Effector memory CD4-positive, alpha-beta T cell (primary cell): ENCODE data around the gene RNMT.
"Not testable (repeated sequence)": the region's sequence is repeated elsewhere in the genome, so short reads cannot be mapped to it uniquely, and the experiment has no call there.

Experiments used
- DNase-seq, 3 donors: peaks; one replicate each; pipeline ENCODE4 v3.0.0-alpha.2; 2020
- H3K27ac ChIP-seq: 2 replicates; pipeline ENCODE4 v1.7.0; 2013; ENCODE audit warnings: mild to moderate bottlenecking, low read length, moderate library complexity; ENCODE audit not compliant: insufficient read depth, poor library complexity, severe bottlenecking
- H3K27me3 ChIP-seq: replicated peaks from 2 replicates; pipeline ENCODE4 v1.7.0; 2013; ENCODE audit warnings: mild to moderate bottlenecking, low read length; ENCODE audit not compliant: insufficient read depth, control insufficient read depth, poor library complexity, severe bottlenecking
- H3K36me3 ChIP-seq: 2 replicates; pipeline ENCODE4 v1.7.0; 2013; ENCODE audit warnings: mild to moderate bottlenecking, low read length, moderate library complexity; ENCODE audit not compliant: control insufficient read depth, insufficient read depth
- H3K4me1 ChIP-seq: 2 replicates; pipeline ENCODE4 v1.7.0; 2013; ENCODE audit warnings: low read length, mild to moderate bottlenecking; ENCODE audit not compliant: control insufficient read depth, insufficient read depth, poor library complexity, severe bottlenecking
- H3K4me3 ChIP-seq: 2 replicates; pipeline ENCODE4 v1.7.0; 2013; ENCODE audit warnings: low read length, low read depth, mild to moderate bottlenecking; ENCODE audit not compliant: insufficient read depth, poor library complexity, severe bottlenecking
- H3K9me3 ChIP-seq: 2 replicates; pipeline ENCODE4 v1.7.0; 2013; ENCODE audit warnings: mild to moderate bottlenecking, low read length, moderate library complexity; ENCODE audit not compliant: control insufficient read depth
- total RNA-seq, 3 donors: gene quantifications; one replicate each; lab custom pipeline; 2026; lab: John Stamatoyannopoulos, UW

RNMT gene
- total RNA-seq, result 109 to 160 (median 134) reads per million in 3 donors

DNA sequence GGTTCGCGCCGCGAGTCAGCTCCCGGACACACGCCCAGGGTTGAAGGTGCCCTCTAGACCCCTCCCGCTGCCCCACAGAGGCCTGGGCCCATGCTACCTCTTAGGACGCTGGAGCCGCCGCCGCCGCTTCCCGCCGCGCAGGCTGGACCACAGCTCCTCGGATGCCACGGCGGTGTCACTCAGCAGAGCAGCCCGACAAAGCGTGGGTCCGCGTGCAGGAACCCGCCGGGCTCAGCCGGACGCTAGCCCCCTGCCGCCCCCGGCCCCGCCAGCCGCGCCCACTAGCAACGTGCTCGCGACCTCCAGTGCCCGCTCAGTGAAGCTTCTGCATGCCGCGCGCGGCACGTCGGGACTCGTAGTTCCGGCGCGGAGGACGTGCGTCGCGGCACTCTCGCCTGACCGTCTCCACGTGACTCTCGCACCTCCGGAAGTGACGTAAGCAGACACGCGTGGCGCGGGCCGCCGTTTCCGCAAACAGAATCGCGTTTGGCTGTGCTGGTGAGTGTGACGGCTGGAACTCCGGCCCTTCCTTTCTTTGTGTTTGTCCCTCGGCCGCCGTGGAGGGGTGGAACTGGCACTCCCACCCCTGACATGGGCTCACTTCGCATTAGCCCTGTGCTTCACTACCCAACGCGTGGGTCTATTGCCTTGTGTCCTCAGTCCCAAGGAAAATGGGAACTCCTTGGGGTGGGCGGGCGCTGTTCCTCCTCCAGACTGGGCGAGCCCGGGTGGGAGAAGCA lies at the start of gene RNMT, which contains the start of gene FAM210A:
Gene RNMT (plus strand): TSS at position 442 of the 740 bp plus-strand sequence. CDS start 4,845 bp downstream, outside the sequence.
Gene FAM210A (minus strand): TSS at position 327 of the 740 bp plus-strand sequence. CDS start 44,481 bp downstream, outside the sequence.
- Histone ChIP-seq H3K4me1 (peaks cover 6% of the 10 kb centered on the region), H3K4me3 (peak within 1 kb of the TSS; percentile 98), H3K9me3 (no peaks in the 10 kb centered on the region), H3K36me3 (no peaks in the 10 kb centered on the region), H3K27me3 (no peaks in the 10 kb centered on the region), H3K27ac (peak within 1 kb of the TSS; percentile 89)
- DNase-seq, result peak; percentile 86 to 93 (median 90)

DNA sequence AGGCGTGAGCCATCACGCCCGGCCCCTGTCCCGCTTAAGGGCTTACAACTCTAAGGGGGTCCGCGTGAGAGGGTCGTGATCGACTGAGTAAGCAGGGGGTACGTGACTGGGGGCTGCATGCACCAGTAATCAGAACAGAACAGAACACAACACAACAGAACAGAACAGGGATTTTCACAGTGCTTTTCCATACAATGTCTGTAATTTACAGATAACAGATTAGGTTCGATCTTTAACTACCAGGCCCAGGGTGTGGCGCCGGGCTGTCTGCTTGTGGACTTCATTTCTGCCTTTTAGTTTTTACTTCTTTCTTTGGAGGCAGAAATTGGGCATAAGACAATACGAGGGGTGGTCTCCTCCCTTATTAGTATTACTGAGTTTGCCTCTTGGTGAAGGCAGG lies 49.1 kb upstream of the RNMT start:
- H3K4me3 ChIP-seq, H3K27ac ChIP-seq, H3K36me3 ChIP-seq, DNase-seq, H3K9me3 ChIP-seq, H3K27me3 ChIP-seq, H3K4me1 ChIP-seq: not testable (repeated sequence)

GRCh38 chr18:13680612-13681011 lies 45.9 kb upstream of the RNMT start:
- H3K4me3 ChIP-seq, result no peak overlapping the region
- H3K36me3 ChIP-seq, result peaks cover 7% of the 10 kb centered on the region
- no peaks in the 10 kb centered on the region for H3K4me1 ChIP-seq
- H3K9me3 ChIP-seq, result no peaks in the 10 kb centered on the region
- no peak for DNase-seq
- no peak overlapping the region for H3K27ac ChIP-seq
- H3K27me3 ChIP-seq, result no peaks in the 10 kb centered on the region

DNA sequence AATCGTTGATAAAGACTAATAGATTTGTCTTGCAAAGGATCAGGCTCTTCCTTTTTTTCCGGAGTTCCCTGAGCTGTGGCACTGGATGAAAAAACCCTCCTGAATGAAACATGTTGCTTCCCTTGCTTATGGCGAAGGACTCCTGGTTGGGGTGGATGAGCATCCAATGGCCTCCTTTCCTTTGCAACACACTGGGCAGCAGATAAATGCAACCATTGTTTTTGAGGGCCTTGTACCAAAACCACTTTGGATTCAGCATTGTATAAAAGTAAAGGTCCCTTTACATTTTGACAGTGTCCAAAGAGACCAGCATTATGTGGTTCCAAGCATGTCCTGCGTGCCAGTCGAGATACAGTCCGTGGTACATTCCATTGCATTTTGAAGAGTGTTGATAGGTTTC lies 44.8 kb upstream of the RNMT start:
- Histone ChIP-seq H3K27me3 (no peaks in the 10 kb centered on the region), H3K4me3 (no peak overlapping the region), H3K27ac (no peak overlapping the region), H3K9me3 (no peaks in the 10 kb centered on the region), H3K36me3 (peaks cover 7% of the 10 kb centered on the region), H3K4me1 (no peaks in the 10 kb centered on the region)
- DNase-seq, result no peak

DNA sequence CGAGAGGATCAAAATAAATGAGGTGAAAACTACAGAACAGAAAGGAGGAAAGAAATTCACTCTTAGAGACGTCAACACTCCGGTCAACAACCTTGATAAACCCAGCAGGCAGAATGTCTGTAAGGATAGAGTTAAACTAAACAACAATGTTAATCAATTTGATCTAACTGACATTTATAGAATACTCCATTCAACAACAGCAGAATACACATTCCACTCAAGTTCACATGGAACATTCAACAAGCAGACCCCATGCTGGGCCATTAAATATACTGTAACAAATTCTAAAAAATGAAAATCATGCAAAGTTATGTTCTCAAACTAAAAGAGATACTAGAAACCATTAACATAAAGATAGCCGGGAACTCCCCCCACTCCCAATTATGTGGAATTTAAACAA lies 41.9 kb upstream of the RNMT start:
- H3K27me3 ChIP-seq, result no peaks in the 10 kb centered on the region
- no peak overlapping the region for H3K27ac ChIP-seq
- H3K9me3 ChIP-seq, result no peaks in the 10 kb centered on the region
- H3K36me3 ChIP-seq, result peaks cover 7% of the 10 kb centered on the region
- no peak for DNase-seq
- no peaks in the 10 kb centered on the region for H3K4me1 ChIP-seq
- no peak overlapping the region for H3K4me3 ChIP-seq

DNA sequence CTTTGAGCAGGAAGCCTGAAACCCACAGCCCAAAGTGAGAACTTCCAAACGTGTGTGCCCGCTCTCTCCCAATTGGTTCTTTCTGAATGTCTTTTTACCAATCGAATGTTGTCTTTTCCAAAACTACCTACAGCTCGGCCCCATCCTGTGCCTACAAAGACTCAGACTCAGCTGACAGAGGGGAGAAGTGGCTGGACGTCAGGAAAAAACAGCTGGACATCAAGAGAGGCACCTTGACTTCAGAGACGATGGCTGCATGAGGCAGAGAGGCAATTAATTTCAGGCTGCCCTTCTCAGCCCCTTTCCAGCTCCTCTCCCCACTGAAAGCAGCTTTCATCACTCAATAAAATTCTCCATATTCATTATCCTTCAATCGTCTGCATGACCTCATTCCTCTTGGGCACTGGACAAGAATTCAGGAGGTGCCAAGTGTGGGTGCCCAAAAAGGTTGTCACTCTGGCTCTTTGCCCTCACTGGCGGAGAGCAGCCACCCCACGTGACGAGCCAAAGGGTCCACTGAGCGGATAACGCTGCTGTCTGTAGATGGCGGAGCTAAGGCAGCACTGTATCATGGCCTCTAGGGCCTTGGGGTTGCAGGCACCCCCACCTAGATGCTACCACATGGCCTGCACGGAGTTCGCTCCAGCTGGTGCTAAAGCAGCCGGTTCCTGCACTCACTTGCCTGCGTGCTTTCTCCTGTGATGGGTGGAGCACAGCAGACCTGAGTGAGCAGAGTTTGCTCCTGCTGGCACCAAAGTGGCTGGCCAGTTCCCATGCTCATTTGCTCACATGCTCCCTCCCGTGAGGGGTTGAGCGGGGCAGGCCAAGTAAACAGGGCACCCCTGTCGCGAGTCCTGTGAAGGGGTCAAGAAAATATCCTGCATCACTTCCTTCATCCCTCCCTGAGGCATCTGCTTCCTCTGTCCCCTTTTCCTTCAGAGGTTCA lies 38.0 kb upstream of the RNMT start:
- Histone ChIP-seq H3K4me1 (no peaks in the 10 kb centered on the region), H3K36me3 (no peaks in the 10 kb centered on the region), H3K4me3 (no peak overlapping the region), H3K27me3 (no peaks in the 10 kb centered on the region), H3K9me3 (no peaks in the 10 kb centered on the region), H3K27ac (no peak overlapping the region)
- DNase-seq, result no peak

- not testable (repeated sequence) for H3K27ac ChIP-seq, H3K9me3 ChIP-seq, DNase-seq, H3K4me1 ChIP-seq, H3K27me3 ChIP-seq, H3K4me3 ChIP-seq, H3K36me3 ChIP-seq
These were observed 36.4 kb upstream of the RNMT start for GRCh38 chr18:13690060-13690459.

GRCh38 chr18:13695337-13695736 lies 31.1 kb upstream of the RNMT start:
- H3K4me1 ChIP-seq, DNase-seq, H3K27ac ChIP-seq, H3K9me3 ChIP-seq, H3K36me3 ChIP-seq, H3K27me3 ChIP-seq, H3K4me3 ChIP-seq: not testable (repeated sequence)

DNA sequence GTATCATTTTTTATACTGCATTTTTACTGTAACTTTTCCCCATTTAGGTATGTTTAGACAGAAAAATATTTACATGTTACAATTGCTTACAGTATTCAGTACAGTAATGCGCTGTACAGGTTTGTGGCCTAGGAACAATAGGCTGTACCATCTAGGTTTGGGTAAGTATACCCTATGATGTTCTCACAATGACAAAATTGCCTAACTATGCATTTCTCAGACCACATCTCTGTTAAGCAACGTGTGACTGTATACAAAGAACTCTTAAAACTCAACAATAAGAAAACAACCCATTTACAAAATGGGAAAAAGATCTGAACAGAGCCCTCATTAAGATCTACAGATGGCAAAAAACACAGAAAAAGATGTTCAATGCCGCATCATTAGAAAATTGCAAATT lies 29.5 kb upstream of the RNMT start:
- Histone ChIP-seq H3K27me3 (no peaks in the 10 kb centered on the region), H3K9me3 (no peaks in the 10 kb centered on the region), H3K36me3 (no peaks in the 10 kb centered on the region), H3K27ac (no peak overlapping the region), H3K4me3 (no peak overlapping the region), H3K4me1 (no peaks in the 10 kb centered on the region)
- no peak for DNase-seq

- Histone ChIP-seq H3K4me1 (no peaks in the 10 kb centered on the region), H3K27ac (no peak overlapping the region), H3K4me3 (no peak overlapping the region), H3K9me3 (peaks cover 6% of the 10 kb centered on the region), H3K27me3 (no peaks in the 10 kb centered on the region), H3K36me3 (no peaks in the 10 kb centered on the region)
- no peak for DNase-seq
These were observed 26.3 kb upstream of the RNMT start for GRCh38 chr18:13700153-13700552.
